Mesenchymal stem cell (in vitro differentiated cells and primary cell): ENCODE results near the gene ERC2.

Experiments
- DNase-seq: peaks from one replicate; pipeline ENCODE4 v3.0.0-alpha.2; 2013
- H2AFZ ChIP-seq: one replicate; pipeline ENCODE4 v1.6.1; 2013; ENCODE audit warnings: low read depth, mild to moderate bottlenecking, control low read depth, inconsistent platforms, low read length, moderate library complexity
- H2AK5ac ChIP-seq: 2 replicates; pipeline ENCODE4 v1.6.1; 2013; ENCODE audit warnings: low read length, moderate library complexity, mild to moderate bottlenecking, inconsistent platforms; ENCODE audit not compliant: severe bottlenecking
- H2BK120ac ChIP-seq: one replicate; pipeline ENCODE4 v1.6.1; 2013; ENCODE audit warnings: low read depth, mild to moderate bottlenecking, inconsistent platforms, low read length, moderate library complexity
- H2BK12ac ChIP-seq, 2 experiments: one replicate each; pipeline ENCODE4 v1.6.1; 2013; ENCODE audit warnings: inconsistent platforms in 2 of 2, low read length in 2 of 2, mild to moderate bottlenecking in 2 of 2, moderate library complexity in 2 of 2, control low read depth in 1 of 2
- H2BK15ac ChIP-seq: one replicate; pipeline ENCODE4 v1.6.1; 2013; ENCODE audit warnings: mild to moderate bottlenecking, low read depth, inconsistent platforms; ENCODE audit not compliant: poor library complexity, severe bottlenecking
- H2BK5ac ChIP-seq: 2 replicates; pipeline ENCODE4 v1.6.1; 2013; ENCODE audit warnings: low read depth, mild to moderate bottlenecking, low read length, control low read depth, inconsistent platforms; ENCODE audit not compliant: poor library complexity, severe bottlenecking
- H3K14ac ChIP-seq, 2 experiments: one replicate each; pipeline ENCODE4 v1.6.1; 2013; ENCODE audit warnings: inconsistent platforms in 2 of 2, low read length in 2 of 2, control low read depth in 1 of 2, mild to moderate bottlenecking in 1 of 2, moderate library complexity in 1 of 2
- H3K18ac ChIP-seq, 2 experiments: one replicate each; pipeline ENCODE4 v1.6.1; 2013; ENCODE audit warnings: inconsistent platforms in 2 of 2, low read length in 2 of 2, control low read depth in 1 of 2, low read depth in 1 of 2, mild to moderate bottlenecking in 1 of 2
- H3K23ac ChIP-seq, 2 experiments: one replicate each; pipeline ENCODE4 v1.6.1; 2013; ENCODE audit warnings: inconsistent platforms in 2 of 2, low read length in 2 of 2, mild to moderate bottlenecking in 2 of 2, moderate library complexity in 2 of 2, control low read depth in 1 of 2
- H3K27ac ChIP-seq: 2 replicates; pipeline ENCODE4 v1.5.1; 2013; ENCODE audit warnings: mild to moderate bottlenecking, moderate library complexity, low read length, control low read depth, inconsistent platforms; ENCODE audit not compliant: poor library complexity, severe bottlenecking
- H3K27me3 ChIP-seq, 2 experiments: 2 replicates each; pipeline versions ENCODE4 v1.6.1 to v1.7.0; 2013; ENCODE audit warnings: low read length in 2 of 2, mild to moderate bottlenecking in 2 of 2, moderate library complexity in 2 of 2, control low read depth in 1 of 2, inconsistent platforms in 1 of 2; ENCODE audit not compliant: control insufficient read depth in 1 of 2, insufficient read depth in 1 of 2
- H3K36me3 ChIP-seq, 2 experiments: 2 replicates each; pipeline versions ENCODE4 v1.6.1 to v1.7.0; 2013; ENCODE audit warnings: low read length in 2 of 2, control low read depth in 1 of 2, inconsistent platforms in 1 of 2, low read depth in 1 of 2, mild to moderate bottlenecking in 1 of 2; ENCODE audit not compliant: insufficient read depth in 2 of 2, control insufficient read depth in 1 of 2
- H3K4ac ChIP-seq, 2 experiments: one replicate each; pipeline ENCODE4 v1.6.1; 2013; ENCODE audit warnings: inconsistent platforms in 2 of 2, low read length in 2 of 2, mild to moderate bottlenecking in 2 of 2, moderate library complexity in 2 of 2, control low read depth in 1 of 2, low read depth in 1 of 2
- H3K4me1 ChIP-seq: 2 replicates; pipeline ENCODE4 v1.6.1; 2013; ENCODE audit warnings: low read depth, low read length, control low read depth; ENCODE audit not compliant: control insufficient read depth, insufficient read depth
- H3K4me2 ChIP-seq: 2 replicates; pipeline ENCODE4 v1.6.1; 2013; ENCODE audit warnings: low read length, mild to moderate bottlenecking, inconsistent platforms; ENCODE audit not compliant: poor library complexity, severe bottlenecking
- H3K4me3 ChIP-seq, 2 experiments: 2 replicates each; pipeline versions ENCODE4 v1.5.1 to v1.7.0; 2013; ENCODE audit warnings: low read length in 2 of 2, mild to moderate bottlenecking in 2 of 2, control low read depth in 1 of 2, low read depth in 1 of 2; ENCODE audit not compliant: insufficient read depth in 1 of 2
- H3K79me1 ChIP-seq: replicated peaks from 2 replicates; pipeline ENCODE4 v1.6.1; 2013; ENCODE audit warnings: mild to moderate bottlenecking, control low read depth, low read length, inconsistent platforms; ENCODE audit not compliant: poor library complexity, severe bottlenecking
- H3K9ac ChIP-seq: 2 replicates; pipeline ENCODE4 v1.7.0; 2013; ENCODE audit warnings: mild to moderate bottlenecking, low read length, moderate library complexity
- H3K9me3 ChIP-seq: 2 replicates; pipeline ENCODE4 v1.7.0; 2013; ENCODE audit warnings: mild to moderate bottlenecking, low read length; ENCODE audit not compliant: control insufficient read depth
- H4K8ac ChIP-seq: one replicate; pipeline ENCODE4 v1.6.1; 2013; ENCODE audit warnings: inconsistent platforms, mild to moderate bottlenecking, low read length, moderate library complexity
- H4K91ac ChIP-seq: one replicate; pipeline ENCODE4 v1.6.1; 2013; ENCODE audit warnings: mild to moderate bottlenecking, low read length, inconsistent platforms
- WGBS: methylation state at CpG from one replicate; pipeline ENCODE4 v1.1.7; 2013; ENCODE audit warnings: mixed read lengths; 5-methylcytosine and 5-hydroxymethylcytosine counted together

Gene ERC2

DNA sequence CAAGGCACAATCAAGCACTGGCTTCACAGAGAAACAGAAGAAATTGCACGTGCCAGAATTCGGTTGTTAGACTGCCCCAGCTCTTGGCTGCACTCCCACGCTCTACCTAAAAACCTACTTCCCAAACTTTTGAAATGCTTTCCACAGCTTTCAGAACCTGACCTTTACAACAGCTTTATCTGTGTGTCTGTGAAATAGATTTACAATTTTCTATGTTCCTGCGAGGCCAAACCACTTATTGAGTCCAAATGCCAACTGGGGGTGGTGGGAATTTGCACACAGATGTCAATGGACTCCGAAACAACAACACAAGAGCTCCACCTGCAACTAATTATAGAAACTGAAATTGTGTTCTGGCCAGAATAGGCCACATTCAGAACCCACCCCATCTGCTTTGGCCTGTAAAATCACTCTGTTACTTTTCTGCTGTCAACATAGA lies 44.6 kb downstream of the ERC2 start:
- Histone ChIP-seq H3K4me2 (no peak overlapping the region), H3K4me1 (no peaks in the 10 kb centered on the region), H3K79me1 (no peaks in the 10 kb centered on the region), H3K9ac (no peak overlapping the region), H3K4me3 (peak overlapping the region in 1 of 2 experiments; percentile 35), H4K91ac (no peak overlapping the region), H3K23ac (no peak overlapping the region), H4K8ac (no peak overlapping the region), H3K4ac (no peak overlapping the region), H2AFZ (no peak overlapping the region), H3K27me3 (no peaks in the 10 kb centered on the region), H3K36me3 (no peaks in the 10 kb centered on the region), H3K18ac (no peak overlapping the region), H2AK5ac (no peak overlapping the region), H2BK15ac (no peak overlapping the region), H3K27ac (no peak overlapping the region), H2BK12ac (no peak overlapping the region), H2BK5ac (no peak overlapping the region), H3K9me3 (peaks cover under 1% of the 10 kb centered on the region), H3K14ac (no peak overlapping the region), H2BK120ac (no peak overlapping the region)
- 80% methylated on average over 5 of the region's 5 CpGs for WGBS
- DNase-seq: no peak

DNA sequence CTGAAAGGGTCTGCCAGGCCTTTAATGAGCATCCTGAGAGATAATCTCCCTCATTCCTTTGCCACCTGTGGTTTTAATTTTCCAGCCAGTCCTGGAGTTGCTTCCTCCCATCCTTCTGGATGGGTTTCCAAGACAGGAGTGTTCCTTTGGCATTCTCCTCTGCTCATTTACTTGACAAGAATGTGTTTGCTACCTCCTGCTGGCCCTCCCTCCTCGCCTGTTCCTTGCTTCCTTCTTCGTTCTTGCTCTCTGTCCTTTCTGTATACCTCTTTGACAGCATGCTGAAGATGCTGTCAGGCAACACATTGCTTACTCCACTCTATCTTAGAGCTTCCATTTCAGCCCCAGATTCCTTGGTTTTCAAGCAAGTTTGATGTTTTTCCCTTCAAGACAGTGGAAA lies 46.0 kb downstream of the ERC2 start:
- WGBS: 44% methylated on average over 2 of the region's 2 CpGs
- Histone ChIP-seq H3K27ac (no peak overlapping the region), H3K27me3 (no peaks in the 10 kb centered on the region), H3K4ac (no peak overlapping the region), H3K4me2 (no peak overlapping the region), H2BK5ac (no peak overlapping the region), H2BK120ac (no peak overlapping the region), H4K91ac (no peak overlapping the region), H3K4me1 (no peaks in the 10 kb centered on the region), H3K79me1 (no peaks in the 10 kb centered on the region), H2BK15ac (no peak overlapping the region), H3K23ac (no peak overlapping the region), H2AK5ac (no peak overlapping the region), H4K8ac (no peak overlapping the region), H3K4me3 (no peak overlapping the region), H3K9me3 (no peaks in the 10 kb centered on the region), H3K18ac (no peak overlapping the region), H3K36me3 (no peaks in the 10 kb centered on the region), H2BK12ac (no peak overlapping the region), H2AFZ (no peak overlapping the region), H3K9ac (no peak overlapping the region), H3K14ac (no peak overlapping the region)
- no peak for DNase-seq

DNA sequence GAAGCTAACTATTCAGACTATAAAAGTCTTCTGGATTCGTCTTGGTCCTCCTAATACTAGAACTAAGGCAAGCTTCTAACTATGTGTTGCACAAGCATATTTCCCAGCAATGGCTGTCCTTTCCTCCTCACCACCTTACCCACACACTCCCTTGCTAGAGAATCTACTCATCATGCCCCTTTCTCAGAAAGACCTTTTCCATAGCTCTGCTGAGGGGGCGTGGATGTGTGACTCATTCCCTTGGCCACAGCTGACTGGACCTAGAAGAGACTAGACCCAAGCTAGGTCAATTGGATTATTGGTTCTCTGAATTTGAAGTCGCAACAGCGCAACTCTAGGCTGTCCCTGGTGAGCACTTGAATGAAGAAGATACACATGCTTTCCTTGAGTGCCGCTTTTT lies 47.1 kb downstream of the ERC2 start:
- DNase-seq: no peak
- Histone ChIP-seq H2AFZ (no peak overlapping the region), H3K18ac (no peak overlapping the region), H2BK15ac (no peak overlapping the region), H3K4me3 (no peak overlapping the region), H3K23ac (no peak overlapping the region), H4K8ac (no peak overlapping the region), H4K91ac (no peak overlapping the region), H3K4me1 (no peaks in the 10 kb centered on the region), H2BK12ac (no peak overlapping the region), H3K27me3 (no peaks in the 10 kb centered on the region), H2BK120ac (no peak overlapping the region), H3K4ac (no peak overlapping the region), H3K79me1 (no peaks in the 10 kb centered on the region), H3K4me2 (no peak overlapping the region), H2AK5ac (no peak overlapping the region), H3K9ac (no peak overlapping the region), H3K14ac (no peak overlapping the region), H3K36me3 (no peaks in the 10 kb centered on the region), H3K9me3 (no peaks in the 10 kb centered on the region), H2BK5ac (no peak overlapping the region), H3K27ac (no peak overlapping the region)
- 93% methylated on average over 5 of the region's 5 CpGs for WGBS

DNA sequence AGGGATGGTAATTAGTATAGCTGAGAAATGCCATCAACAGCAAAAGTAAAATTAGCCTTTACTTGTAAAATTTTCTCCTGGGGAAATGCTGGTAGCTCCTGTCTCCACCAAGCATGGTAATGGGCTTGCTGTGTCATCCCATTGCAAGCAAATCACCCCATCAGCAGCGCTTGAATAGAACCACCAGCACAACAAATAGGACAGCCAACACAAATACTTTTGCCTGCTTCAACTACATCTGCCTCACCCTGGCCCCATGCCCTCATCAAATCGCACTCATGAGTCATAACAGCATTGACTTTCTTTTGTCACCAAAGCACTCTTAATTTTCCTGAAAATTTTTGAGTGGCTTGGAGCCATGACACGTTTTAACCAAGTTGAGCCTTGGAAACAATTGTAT lies 52.6 kb downstream of the ERC2 start:
- no peak overlapping the region for H3K14ac ChIP-seq

More for the DNA sequence above, 52.6 kb downstream of the ERC2 start:
- Histone ChIP-seq H2AFZ (no peak overlapping the region), H4K8ac (no peak overlapping the region), H3K4me2 (no peak overlapping the region), H3K27me3 (no peaks in the 10 kb centered on the region), H3K9me3 (no peaks in the 10 kb centered on the region), H3K4me1 (no peaks in the 10 kb centered on the region), H3K23ac (no peak overlapping the region), H2BK15ac (no peak overlapping the region), H3K9ac (no peak overlapping the region), H3K27ac (no peak overlapping the region), H2BK5ac (no peak overlapping the region), H3K4ac (no peak overlapping the region), H3K79me1 (no peaks in the 10 kb centered on the region), H2BK12ac (no peak overlapping the region), H3K36me3 (no peaks in the 10 kb centered on the region), H3K4me3 (no peak overlapping the region), H4K91ac (no peak overlapping the region), H2BK120ac (no peak overlapping the region), H2AK5ac (no peak overlapping the region), H3K18ac (no peak overlapping the region)
- 49% methylated on average over 3 of the region's 3 CpGs for WGBS
- DNase-seq: no peak
